CD4-positive, alpha-beta memory T cell (primary cell): ENCODE measurements around the gene MAP1LC3B2. TPM values are rescaled to one million over a fixed set of nuclear protein-coding genes. Genes with fewer than 3 reads are reported as not detected.

ENCODE experiments used
- CTCF ChIA-PET: fragments of 350-600 bp; sonication (Branson Sonifier 250); formaldehyde crosslinking; loops from one replicate; lab custom pipeline; 2021; ENCODE audit warnings: inconsistent platforms; ENCODE audit not compliant: partially characterized antibody; lab: Charles Lee
- POLR2A ChIA-PET: fragments of 350-600 bp; sonication (Branson Sonifier 250); formaldehyde crosslinking; loops from one replicate; lab custom pipeline; 2021; ENCODE audit not compliant: partially characterized antibody; lab: Charles Lee
- DNase-seq, 5 donors: peaks; one replicate each; pipeline versions ENCODE4 v3.0.0 to v3.0.0-alpha.2; 2020 to 2022; ENCODE audit warnings: mixed read lengths in 1 of 5
- H3K27ac ChIP-seq: one replicate; pipeline ENCODE4 v1.7.0; 2013; ENCODE audit warnings: low read depth, low read length
- H3K27me3 ChIP-seq: 2 replicates; pipeline ENCODE4 v1.7.0; 2013; ENCODE audit warnings: mild to moderate bottlenecking, low read length, moderate library complexity; ENCODE audit not compliant: insufficient read depth
- H3K36me3 ChIP-seq: 2 replicates; pipeline ENCODE4 v1.7.0; 2013; ENCODE audit warnings: mild to moderate bottlenecking, low read length, moderate library complexity; ENCODE audit not compliant: insufficient read depth
- H3K4me1 ChIP-seq: 2 replicates; pipeline ENCODE4 v1.7.0; 2013; ENCODE audit warnings: mild to moderate bottlenecking, low read length, moderate library complexity; ENCODE audit not compliant: insufficient read depth
- H3K4me3 ChIP-seq, 2 donors: one replicate each; pipeline ENCODE4 v1.7.0; 2013; ENCODE audit warnings: low read length in 2 of 2, mild to moderate bottlenecking in 1 of 2
- H3K9me3 ChIP-seq, 2 donors: one replicate each; pipeline ENCODE4 v1.7.0; 2013; ENCODE audit warnings: low read length in 2 of 2, control low read depth in 1 of 2; ENCODE audit not compliant: control insufficient read depth in 1 of 2
- H3K27ac Mint-ChIP-seq, 7 donors: one replicate each; pipeline ENCODE4 v1.8.0; 2020 to 2021; ENCODE audit warnings: mixed read lengths in 7 of 7, mild to moderate bottlenecking in 6 of 7, inconsistent platforms in 3 of 7, moderate library complexity in 3 of 7
- H3K27me3 Mint-ChIP-seq, 2 donors: one replicate each; pipeline ENCODE4 v1.8.0; 2020 to 2021; ENCODE audit warnings: mixed read lengths in 2 of 2
- H3K36me3 Mint-ChIP-seq, 2 donors: one replicate each; pipeline ENCODE4 v1.8.0; 2020 to 2021; ENCODE audit warnings: mixed read lengths in 2 of 2, inconsistent platforms in 1 of 2, mild to moderate bottlenecking in 1 of 2
- H3K4me1 Mint-ChIP-seq, 4 donors: one replicate each; pipeline ENCODE4 v1.8.0; 2020 to 2021; ENCODE audit warnings: mixed read lengths in 4 of 4, mild to moderate bottlenecking in 1 of 4
- H3K4me3 Mint-ChIP-seq, 8 donors: one replicate each; pipeline ENCODE4 v1.8.0; 2020 to 2021; ENCODE audit warnings: mixed read lengths in 8 of 8, mild to moderate bottlenecking in 7 of 8, moderate library complexity in 6 of 8, inconsistent platforms in 3 of 8
- H3K9me3 Mint-ChIP-seq, 8 donors: one replicate each; pipeline ENCODE4 v1.8.0; 2020 to 2021; ENCODE audit warnings: mixed read lengths in 8 of 8, mild to moderate bottlenecking in 5 of 8, inconsistent platforms in 3 of 8, moderate library complexity in 1 of 8
- intact Hi-C: fragments of 100-400 bp; cut with micrococcal nuclease; formaldehyde crosslinking; loops from one replicate; pipeline ENCODE4 v1.15.1; 2023
- polyA plus RNA-seq, 2 donors: library from polyadenylated mRNA; unstranded; fragments of 300-500 nt; fragmentation: Illumina TruSeq; gene quantifications; one replicate each; pipeline ENCODE4 v1.2.3, GENCODE V29; 2021
- total RNA-seq, 2 experiments: library from RNA; stranded (reverse); gene quantifications; one replicate each; pipeline ENCODE4 v1.2.3, GENCODE V29; 2021

MAP1LC3B2 gene
- total RNA-seq (1 to 10 TPM; 1.7 to 2.9 TPM), polyA plus RNA-seq (1 to 10 TPM; 4.4 to 6.8 TPM)

GRCh38 chr12:116559162-116559935 is at the start of gene MAP1LC3B2:
MAP1LC3B2 (plus strand) TSS chr12:116559381; CDS start chr12:116575943, 16,562 bp downstream.
- Histone ChIP-seq H3K27ac (peak within 1 kb of the TSS; percentile 33), H3K27me3 (no peaks in the 10 kb centered on the region), H3K9me3 (peaks cover 0 to 3% of the 10 kb centered on the region in 2 donors), H3K4me1 (peaks cover 47% of the 10 kb centered on the region), H3K4me3 (peak within 1 kb of the TSS; percentile 18 to 29), H3K36me3 (no peaks in the 10 kb centered on the region)
- Mint-ChIP-seq H3K9me3 (peaks cover 0 to 13% (median 9%) of the 10 kb centered on the region in 8 donors), H3K4me1 (peaks cover 29 to 48% (median 41%) of the 10 kb centered on the region in 4 donors), H3K27ac (peak within 1 kb of the TSS; percentile 95 to 98 (median 97)), H3K4me3 (peak within 1 kb of the TSS; percentile 81 to 97 (median 86)), H3K36me3 (peaks cover 3 to 6% of the 10 kb centered on the region in 2 donors), H3K27me3 (no peaks in the 10 kb centered on the region)
- POLR2A ChIA-PET = interaction anchor here (0.9 to 3.2 kb wide), 23 partner anchors 9 to 323 kb away, joined by 3 to 43 read pairs (median 4); partner anchors contain the start of gene MED13L
- peak; percentile 85 to 91 (median 89) for DNase-seq
- CTCF ChIA-PET = interaction anchor here (0.7 to 5.0 kb wide), 7 partner anchors 9 to 324 kb away, joined by 3 to 39 read pairs (median 5); no protein-coding TSS in a partner anchor
- intact Hi-C loops = loop anchor here (1.0 to 2.0 kb wide), 4 partner anchors 26 to 282 kb away; partner anchors contain the start of genes MED13L, RNFT2 and SPRING1

- Mint-ChIP-seq H3K9me3 (no peaks in the 10 kb centered on the region), H3K4me3 (no peak overlapping the region), H3K27me3 (no peaks in the 10 kb centered on the region), H3K36me3 (no peaks in the 10 kb centered on the region), H3K4me1 (peaks cover 0 to 6% (median under 1%) of the 10 kb centered on the region in 4 donors), H3K27ac (no peak overlapping the region)
- CTCF ChIA-PET = no interaction called here
- Histone ChIP-seq H3K4me1 (no peaks in the 10 kb centered on the region), H3K27ac (no peak overlapping the region), H3K27me3 (no peaks in the 10 kb centered on the region), H3K4me3 (no peak overlapping the region), H3K9me3 (no peaks in the 10 kb centered on the region), H3K36me3 (no peaks in the 10 kb centered on the region)
- no peak for DNase-seq
- intact Hi-C loops = no loop called here
- POLR2A ChIA-PET = no interaction called here
Measured at GRCh38 chr12:116513944-116514343, 45.2 kb upstream of the MAP1LC3B2 start.

- peaks cover 0 to 1% (median 0%) of the 10 kb centered on the region in 4 donors for H3K4me1 Mint-ChIP-seq
Measured at GRCh38 chr12:116515684-116516083, 43.5 kb upstream of the MAP1LC3B2 start.

GRCh38 chr12:116516657-116517056 is 42.5 kb upstream of the MAP1LC3B2 start:
- H3K9me3 Mint-ChIP-seq = no peaks in the 10 kb centered on the region
- Histone ChIP-seq H3K27ac (no peak overlapping the region), H3K4me3 (no peak overlapping the region), H3K36me3 (no peaks in the 10 kb centered on the region), H3K27me3 (no peaks in the 10 kb centered on the region), H3K4me1 (peaks cover 5% of the 10 kb centered on the region), H3K9me3 (no peaks in the 10 kb centered on the region)
- ChIA-PET POLR2A (no interaction called here), CTCF (no interaction called here)
- H3K4me1 Mint-ChIP-seq = peaks cover 0 to 6% (median 4%) of the 10 kb centered on the region in 4 donors
- intact Hi-C loops = no loop called here
- no peak overlapping the region for H3K27ac Mint-ChIP-seq
- no peaks in the 10 kb centered on the region for H3K27me3 Mint-ChIP-seq
- no peak for DNase-seq
- no peaks in the 10 kb centered on the region for H3K36me3 Mint-ChIP-seq
- no peak overlapping the region for H3K4me3 Mint-ChIP-seq

More at GRCh38 chr12:116515684-116516083, 43.5 kb upstream of the MAP1LC3B2 start:
- ChIA-PET CTCF (interaction anchor here (0.7 kb wide), 1 partner anchor 22 kb away, joined by 4 read pairs; no protein-coding TSS in a partner anchor), POLR2A (no interaction called here)
- no peak overlapping the region for H3K4me3 ChIP-seq
- Mint-ChIP-seq H3K27me3 (no peaks in the 10 kb centered on the region), H3K4me3 (no peak overlapping the region), H3K36me3 (no peaks in the 10 kb centered on the region), H3K27ac (no peak overlapping the region), H3K9me3 (no peaks in the 10 kb centered on the region)
- no peak overlapping the region for H3K27ac ChIP-seq
- no peaks in the 10 kb centered on the region for H3K9me3 ChIP-seq
- H3K27me3 ChIP-seq = no peaks in the 10 kb centered on the region
- H3K36me3 ChIP-seq = no peaks in the 10 kb centered on the region
- H3K4me1 ChIP-seq = no peaks in the 10 kb centered on the region
- no peak for DNase-seq
- intact Hi-C loops = no loop called here

DNA sequence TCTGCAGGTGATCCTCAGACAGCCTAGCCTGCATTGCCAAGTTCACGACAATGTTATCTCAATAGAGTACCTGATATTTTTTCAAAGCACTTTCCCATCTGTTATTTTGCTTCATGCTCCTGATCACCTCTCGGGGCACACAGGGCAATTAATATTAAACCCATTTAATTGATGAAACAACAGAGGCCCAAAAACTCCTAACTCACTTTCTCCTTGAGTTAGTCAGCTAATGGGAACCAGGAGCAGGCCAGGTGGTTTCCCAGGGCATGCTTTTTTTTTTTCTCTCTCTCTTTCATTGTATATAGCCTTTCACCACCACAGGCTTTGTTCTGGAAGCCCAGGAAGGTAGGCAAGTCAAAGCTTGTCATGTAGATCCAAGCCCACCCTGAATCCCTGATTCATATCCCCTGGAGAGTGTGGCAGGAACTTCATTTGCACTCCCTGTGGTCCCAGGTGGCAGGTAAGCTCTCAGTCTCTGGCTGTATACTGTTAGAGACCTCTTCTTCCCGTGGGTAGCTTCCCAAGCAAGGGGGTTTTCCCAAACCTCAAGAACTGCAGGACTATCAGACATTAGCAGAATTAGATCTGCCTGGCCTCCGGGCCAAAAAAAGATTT is 41.6 kb upstream of the MAP1LC3B2 start:
- Histone ChIP-seq H3K36me3 (no peaks in the 10 kb centered on the region), H3K4me3 (no peak overlapping the region), H3K9me3 (no peaks in the 10 kb centered on the region), H3K4me1 (peaks cover 5% of the 10 kb centered on the region), H3K27me3 (no peaks in the 10 kb centered on the region), H3K27ac (no peak overlapping the region)
- POLR2A ChIA-PET = no interaction called here
- H3K4me3 Mint-ChIP-seq = no peak overlapping the region
- H3K4me1 Mint-ChIP-seq = peaks cover 0 to 6% (median 4%) of the 10 kb centered on the region in 4 donors
- H3K9me3 Mint-ChIP-seq = no peaks in the 10 kb centered on the region
- H3K27ac Mint-ChIP-seq = no peak overlapping the region
- CTCF ChIA-PET = interaction anchor here (1.0 kb wide), 1 partner anchor 16 kb away, joined by 3 read pairs; no protein-coding TSS in a partner anchor
- H3K36me3 Mint-ChIP-seq = no peaks in the 10 kb centered on the region
- intact Hi-C loops = no loop called here
- H3K27me3 Mint-ChIP-seq = no peaks in the 10 kb centered on the region
- no peak for DNase-seq

- Histone ChIP-seq H3K27me3 (no peaks in the 10 kb centered on the region), H3K27ac (no peak overlapping the region), H3K4me1 (peaks cover 5% of the 10 kb centered on the region), H3K9me3 (no peaks in the 10 kb centered on the region), H3K36me3 (no peaks in the 10 kb centered on the region), H3K4me3 (no peak overlapping the region)
- Mint-ChIP-seq H3K27ac (no peak overlapping the region), H3K27me3 (peaks cover 1 to 3% of the 10 kb centered on the region in 2 donors), H3K9me3 (no peaks in the 10 kb centered on the region), H3K4me1 (peaks cover 0 to 6% (median 4%) of the 10 kb centered on the region in 4 donors), H3K36me3 (no peaks in the 10 kb centered on the region), H3K4me3 (no peak overlapping the region)
- DNase-seq = no peak
- ChIA-PET POLR2A (no interaction called here), CTCF (no interaction called here)
- intact Hi-C loops = no loop called here
Measured at GRCh38 chr12:116520225-116520760, 38.9 kb upstream of the MAP1LC3B2 start.
